HL-60 (cell line): Measurements from ENCODE around the gene PTGS1.
"Not testable (repeated sequence)": the region's sequence is repeated elsewhere in the genome, so short reads cannot be mapped to it uniquely, and the experiment has no call there.

Experiments
- DNase-seq, 2 experiments: peaks; one replicate each; pipeline ENCODE4 v3.0.0-alpha.2; 2010 to 2020; ENCODE audit warnings: low read depth in 1 of 2, low spot score in 1 of 2
- H3K27ac ChIP-seq: fragments of 250-450 bp; sonication (Bioruptor Pico); replicated peaks from 2 replicates; pipeline ENCODE4 v1.5.1; 2020; ENCODE audit warnings: mild to moderate bottlenecking, moderate library complexity
- H3K27me3 ChIP-seq: fragments of 250-450 bp; sonication (Bioruptor Pico); 2 replicates; pipeline ENCODE4 v1.5.1; 2021; ENCODE audit warnings: mild to moderate bottlenecking, moderate library complexity; ENCODE audit not compliant: insufficient read depth, poor library complexity, severe bottlenecking
- H3K4me3 ChIP-seq: replicated peaks from 2 replicates; pipeline ENCODE4 v1.5.1; 2011; ENCODE audit warnings: mild to moderate bottlenecking, control low read depth, low read length; ENCODE audit not compliant: insufficient read depth
- GABPA ChIP-seq: IDR thresholded peaks from 2 replicates; pipeline ENCODE4 v1.6.1; 2012; ENCODE audit warnings: low read depth
- POLR2AphosphoS5 ChIP-seq: IDR thresholded peaks from 2 replicates; pipeline ENCODE4 v1.6.1; 2012; ENCODE audit warnings: low read depth
- REST ChIP-seq: IDR thresholded peaks from 2 replicates; pipeline ENCODE4 v1.6.1; 2012; ENCODE audit warnings: low read depth; ENCODE audit not compliant: insufficient replicate concordance
- SPI1 ChIP-seq: IDR thresholded peaks from 2 replicates; pipeline ENCODE4 v1.6.1; 2012; ENCODE audit warnings: low read depth, mild to moderate bottlenecking, borderline replicate concordance
- TF ChIP-seq, protein P1 (sequence below): IDR thresholded peaks from one replicate; pipeline ENCODE4 v1.5.1; 2011; ENCODE audit warnings: low read length, control low read depth, inconsistent platforms; ENCODE audit not compliant: insufficient read depth

PTGS1 gene

DNA sequence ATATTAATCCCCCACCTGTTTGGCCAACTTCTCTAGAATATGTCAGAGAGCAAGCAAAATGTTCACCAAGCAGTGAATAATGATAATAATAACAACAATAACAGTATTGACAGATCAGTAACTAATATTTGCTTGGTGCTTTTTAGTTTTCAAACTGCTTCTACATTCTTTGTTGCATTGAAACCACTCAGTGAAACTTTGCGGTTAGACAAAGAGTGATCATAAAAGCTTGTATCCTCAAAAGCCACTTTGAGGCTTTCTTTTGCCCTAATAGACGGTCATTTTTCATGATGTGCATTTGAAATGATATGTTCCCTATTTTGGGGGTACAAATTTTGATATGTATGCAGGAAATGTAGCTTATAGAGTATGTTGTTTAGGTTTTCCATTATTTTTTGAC, 43.6 kb upstream of the PTGS1 start:
- DNase-seq = no peak
- Histone ChIP-seq H3K27ac (no peak overlapping the region), H3K4me3 (no peak overlapping the region), H3K27me3 (no peaks in the 10 kb centered on the region)
- TF ChIP-seq POLR2AphosphoS5 (no peak), REST (no peak), SPI1 (no peak), GABPA (no peak)
- TF ChIP-seq, protein P1, sequence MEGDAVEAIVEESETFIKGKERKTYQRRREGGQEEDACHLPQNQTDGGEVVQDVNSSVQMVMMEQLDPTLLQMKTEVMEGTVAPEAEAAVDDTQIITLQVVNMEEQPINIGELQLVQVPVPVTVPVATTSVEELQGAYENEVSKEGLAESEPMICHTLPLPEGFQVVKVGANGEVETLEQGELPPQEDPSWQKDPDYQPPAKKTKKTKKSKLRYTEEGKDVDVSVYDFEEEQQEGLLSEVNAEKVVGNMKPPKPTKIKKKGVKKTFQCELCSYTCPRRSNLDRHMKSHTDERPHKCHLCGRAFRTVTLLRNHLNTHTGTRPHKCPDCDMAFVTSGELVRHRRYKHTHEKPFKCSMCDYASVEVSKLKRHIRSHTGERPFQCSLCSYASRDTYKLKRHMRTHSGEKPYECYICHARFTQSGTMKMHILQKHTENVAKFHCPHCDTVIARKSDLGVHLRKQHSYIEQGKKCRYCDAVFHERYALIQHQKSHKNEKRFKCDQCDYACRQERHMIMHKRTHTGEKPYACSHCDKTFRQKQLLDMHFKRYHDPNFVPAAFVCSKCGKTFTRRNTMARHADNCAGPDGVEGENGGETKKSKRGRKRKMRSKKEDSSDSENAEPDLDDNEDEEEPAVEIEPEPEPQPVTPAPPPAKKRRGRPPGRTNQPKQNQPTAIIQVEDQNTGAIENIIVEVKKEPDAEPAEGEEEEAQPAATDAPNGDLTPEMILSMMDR = no peak

DNA sequence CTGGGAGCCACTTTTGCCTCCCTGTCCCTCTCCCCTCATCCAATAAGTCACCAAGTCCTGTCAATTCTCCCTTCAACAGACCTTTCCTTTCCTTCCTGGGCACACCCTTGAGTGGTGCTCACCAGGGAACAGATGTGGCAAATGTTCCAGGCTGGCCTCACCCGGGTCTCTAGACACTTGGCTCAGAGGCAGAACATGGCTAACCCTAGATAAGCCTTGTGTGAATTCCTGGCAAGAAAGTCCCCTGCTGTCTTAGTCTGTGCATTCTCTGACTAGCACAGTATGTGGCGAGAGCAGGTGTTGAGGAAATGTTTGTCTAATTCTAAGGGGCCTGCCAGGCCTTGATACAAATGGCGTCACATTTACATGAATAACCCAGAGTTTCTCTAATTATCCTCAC, 41.2 kb upstream of the PTGS1 start:
- Histone ChIP-seq H3K4me3 (no peak overlapping the region), H3K27me3 (no peaks in the 10 kb centered on the region), H3K27ac (no peak overlapping the region)
- DNase-seq = no peak
- TF ChIP-seq POLR2AphosphoS5 = no peak
- no peak for TF ChIP-seq REST
- TF ChIP-seq, protein P1 = no peak
- no peak for TF ChIP-seq SPI1
- TF ChIP-seq GABPA = no peak

DNA sequence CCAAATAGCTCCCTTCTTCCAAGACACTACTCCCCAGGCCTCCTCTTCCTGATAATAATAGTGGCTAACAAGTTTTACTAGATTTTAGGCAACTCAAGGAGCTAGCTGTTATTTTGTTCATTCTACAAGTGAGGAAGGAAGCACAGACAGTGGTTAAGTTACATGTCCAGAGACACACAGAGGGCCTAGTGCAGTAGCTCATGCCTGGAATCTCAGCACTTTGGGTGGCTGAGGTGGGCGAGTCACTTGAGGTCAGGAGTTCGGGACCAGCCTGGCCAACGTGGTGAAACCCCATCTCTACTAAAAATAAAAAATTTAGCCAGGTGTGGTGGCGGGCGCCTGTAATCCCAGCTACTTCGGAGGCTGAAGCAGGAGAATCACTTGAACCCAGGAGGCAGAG, 40.4 kb upstream of the PTGS1 start:
- not testable (repeated sequence) for DNase-seq, H3K27ac ChIP-seq, H3K27me3 ChIP-seq, H3K4me3 ChIP-seq

DNA sequence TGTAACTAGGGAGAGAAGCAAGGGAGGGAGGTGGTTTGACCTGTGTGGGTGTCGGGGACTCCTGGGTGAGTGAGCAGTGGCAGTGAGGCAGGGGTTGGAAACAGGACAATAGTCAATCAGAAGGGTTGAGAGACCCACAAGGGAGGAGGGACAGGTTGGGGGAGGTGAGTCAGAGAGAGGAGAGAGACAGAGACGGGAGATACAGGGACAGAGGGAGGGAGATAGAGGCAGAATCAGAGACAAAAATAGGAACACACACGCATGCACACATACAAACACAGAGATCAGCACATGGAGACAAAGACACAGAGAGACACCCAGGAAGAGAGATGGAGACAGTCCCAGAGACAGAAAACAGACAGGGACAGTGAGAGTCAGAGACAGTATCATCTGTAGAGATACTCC, 39.3 kb upstream of the PTGS1 start:
- Histone ChIP-seq H3K27ac (no peak overlapping the region), H3K4me3 (no peak overlapping the region), H3K27me3 (no peaks in the 10 kb centered on the region)
- no peak for TF ChIP-seq REST
- no peak for TF ChIP-seq SPI1
- TF ChIP-seq POLR2AphosphoS5 = no peak
- no peak for TF ChIP-seq GABPA
- TF ChIP-seq, protein P1 = no peak
- no peak for DNase-seq
